ENCODE measurements around the gene ARHGAP4.

ARHGAP4 gene

DNA sequence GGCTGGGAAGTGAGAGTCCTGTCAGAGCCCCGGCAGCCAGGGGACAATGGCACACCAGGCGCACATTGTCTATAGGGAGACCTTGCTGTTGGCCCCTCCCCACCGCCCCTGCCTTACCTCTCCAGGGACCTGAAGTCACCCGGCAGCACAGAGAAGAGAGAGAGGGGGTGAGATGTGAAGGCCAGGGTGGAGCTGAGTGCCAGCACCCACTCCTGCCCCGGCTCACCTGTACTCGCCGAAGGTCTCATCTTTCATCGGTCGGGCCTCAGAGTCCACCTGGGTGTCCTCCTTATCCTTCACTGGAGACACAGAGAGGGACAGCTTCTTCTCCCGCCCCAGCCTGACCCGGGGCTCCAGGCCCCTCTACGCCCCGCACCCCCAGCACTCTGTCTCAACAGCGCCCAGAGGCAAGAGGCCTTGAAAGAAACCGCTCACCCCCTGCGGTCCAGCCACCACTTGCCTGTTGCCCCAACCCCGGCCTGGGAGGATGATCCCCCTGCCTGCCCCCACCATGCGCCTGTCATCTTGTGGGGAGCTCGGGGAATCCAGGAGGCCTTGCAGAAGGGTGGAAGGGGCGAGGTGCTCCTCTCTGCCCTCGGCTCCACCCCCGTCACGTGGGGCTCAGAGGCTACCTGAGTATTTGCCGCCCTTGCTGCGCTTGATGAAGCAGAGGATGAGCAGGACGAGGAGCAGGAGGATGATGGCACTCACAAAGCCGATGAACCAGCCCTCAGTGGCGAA, 62.6 kb downstream of the ARHGAP4 start:
- no peaks in the 10 kb centered on the region for H3K27me3 ChIP-seq
- no peaks in the 10 kb centered on the region for H3K9me3 ChIP-seq
- peaks cover 61% of the 10 kb centered on the region for H3K36me3 ChIP-seq
- TF ChIP-seq, protein P1, sequence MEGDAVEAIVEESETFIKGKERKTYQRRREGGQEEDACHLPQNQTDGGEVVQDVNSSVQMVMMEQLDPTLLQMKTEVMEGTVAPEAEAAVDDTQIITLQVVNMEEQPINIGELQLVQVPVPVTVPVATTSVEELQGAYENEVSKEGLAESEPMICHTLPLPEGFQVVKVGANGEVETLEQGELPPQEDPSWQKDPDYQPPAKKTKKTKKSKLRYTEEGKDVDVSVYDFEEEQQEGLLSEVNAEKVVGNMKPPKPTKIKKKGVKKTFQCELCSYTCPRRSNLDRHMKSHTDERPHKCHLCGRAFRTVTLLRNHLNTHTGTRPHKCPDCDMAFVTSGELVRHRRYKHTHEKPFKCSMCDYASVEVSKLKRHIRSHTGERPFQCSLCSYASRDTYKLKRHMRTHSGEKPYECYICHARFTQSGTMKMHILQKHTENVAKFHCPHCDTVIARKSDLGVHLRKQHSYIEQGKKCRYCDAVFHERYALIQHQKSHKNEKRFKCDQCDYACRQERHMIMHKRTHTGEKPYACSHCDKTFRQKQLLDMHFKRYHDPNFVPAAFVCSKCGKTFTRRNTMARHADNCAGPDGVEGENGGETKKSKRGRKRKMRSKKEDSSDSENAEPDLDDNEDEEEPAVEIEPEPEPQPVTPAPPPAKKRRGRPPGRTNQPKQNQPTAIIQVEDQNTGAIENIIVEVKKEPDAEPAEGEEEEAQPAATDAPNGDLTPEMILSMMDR (IDR thresholded peaks at IDR 0.05; ENCODE audit: low read depth, low read length) = no peak
- H3K4me1 ChIP-seq = peaks cover 23% of the 10 kb centered on the region
- DNase-seq = peak; percentile 11
- H3K4me3 ChIP-seq (ENCODE audit: low read depth, low read length) = no peak overlapping the region

DNA sequence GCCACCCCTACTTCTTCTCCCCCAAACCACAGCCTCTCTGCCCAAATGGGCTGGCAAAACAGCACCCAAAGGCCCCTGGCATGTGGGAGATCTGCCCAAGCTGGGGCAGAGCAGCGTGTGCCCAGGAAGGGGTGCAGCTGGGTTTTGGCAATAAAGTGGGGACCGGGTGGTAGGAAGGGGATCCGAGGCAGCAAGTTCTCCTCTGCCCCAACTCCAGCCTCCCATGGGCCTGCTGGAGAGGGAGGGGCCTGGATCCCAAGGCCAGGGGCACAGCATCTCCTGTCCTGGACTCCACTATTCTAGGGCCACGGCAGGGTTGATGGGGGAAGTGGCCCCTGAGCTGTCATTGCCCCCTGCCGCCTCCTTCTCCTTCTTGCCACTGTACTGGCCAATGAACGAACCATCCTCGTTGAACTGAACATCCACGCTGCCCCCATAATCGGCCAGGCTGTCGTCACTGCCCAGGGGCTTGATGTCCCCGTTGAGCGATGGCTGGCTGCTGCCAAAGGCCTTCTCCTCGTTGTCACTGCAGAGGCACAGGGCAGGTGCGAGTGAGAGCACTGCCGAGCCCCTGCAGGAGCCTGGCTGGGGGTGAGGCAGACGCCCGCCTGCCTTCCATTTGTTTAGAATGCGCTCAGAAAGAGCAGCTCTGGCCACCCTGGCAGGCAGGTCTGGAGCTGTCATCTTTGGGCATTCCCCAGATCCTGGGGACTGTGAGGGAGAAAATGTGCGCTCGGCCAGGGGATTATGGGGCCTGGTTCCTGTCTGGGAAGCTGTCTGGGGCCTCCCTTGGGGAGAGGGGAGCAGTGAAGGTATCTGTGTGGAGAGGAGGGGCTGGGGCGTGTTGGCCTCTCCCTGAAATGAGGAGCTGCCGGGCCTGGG, 63.5 kb downstream of the ARHGAP4 start:
- Histone ChIP-seq H3K27me3 (no peaks in the 10 kb centered on the region), H3K9me3 (no peaks in the 10 kb centered on the region), H3K36me3 (peaks cover 53% of the 10 kb centered on the region), H3K4me1 (peaks cover 23% of the 10 kb centered on the region), H3K4me3 (ENCODE audit: low read depth, low read length) (no peak overlapping the region)
- peak; percentile 74 for DNase-seq
- TF ChIP-seq, protein P1 (IDR thresholded peaks at IDR 0.05; ENCODE audit: low read depth, low read length) = no peak

DNA sequence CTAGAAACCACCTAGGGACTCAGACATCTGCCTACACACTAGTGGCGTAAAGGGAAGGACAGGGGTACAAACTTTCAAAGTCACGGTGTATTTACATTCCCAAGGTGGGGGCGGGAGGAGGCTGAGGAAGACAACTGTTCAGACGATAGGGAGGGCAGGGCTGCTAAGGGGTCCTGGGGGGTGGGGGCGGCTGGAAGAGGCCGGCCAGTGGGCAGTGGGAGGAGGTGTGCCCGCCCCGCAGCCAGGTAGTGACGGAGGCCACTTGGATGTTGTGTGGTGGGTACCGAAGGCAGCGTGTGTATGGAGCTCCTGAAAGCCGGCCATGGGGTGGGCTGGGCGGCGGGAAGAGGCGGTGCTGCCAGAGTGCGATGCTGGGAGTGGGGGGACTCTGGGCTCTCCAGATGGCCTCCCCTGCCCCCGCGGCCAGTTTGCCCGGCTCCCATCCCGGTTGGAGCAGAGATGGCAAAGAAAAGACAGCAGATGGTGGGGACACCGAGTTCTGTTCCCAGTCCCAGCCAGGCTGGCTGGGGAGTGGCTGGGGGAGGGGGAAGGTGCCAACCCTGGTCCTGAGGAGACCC, 64.2 kb downstream of the ARHGAP4 start:
- H3K4me1 ChIP-seq = peaks cover 23% of the 10 kb centered on the region
- no peaks in the 10 kb centered on the region for H3K9me3 ChIP-seq
- no peak overlapping the region for H3K4me3 ChIP-seq (ENCODE audit: low read depth, low read length)
- TF ChIP-seq, protein P1 (IDR thresholded peaks at IDR 0.05; ENCODE audit: low read depth, low read length) = no peak
- peak; percentile 10 for DNase-seq
- H3K36me3 ChIP-seq = peaks cover 45% of the 10 kb centered on the region
- no peaks in the 10 kb centered on the region for H3K27me3 ChIP-seq

DNA sequence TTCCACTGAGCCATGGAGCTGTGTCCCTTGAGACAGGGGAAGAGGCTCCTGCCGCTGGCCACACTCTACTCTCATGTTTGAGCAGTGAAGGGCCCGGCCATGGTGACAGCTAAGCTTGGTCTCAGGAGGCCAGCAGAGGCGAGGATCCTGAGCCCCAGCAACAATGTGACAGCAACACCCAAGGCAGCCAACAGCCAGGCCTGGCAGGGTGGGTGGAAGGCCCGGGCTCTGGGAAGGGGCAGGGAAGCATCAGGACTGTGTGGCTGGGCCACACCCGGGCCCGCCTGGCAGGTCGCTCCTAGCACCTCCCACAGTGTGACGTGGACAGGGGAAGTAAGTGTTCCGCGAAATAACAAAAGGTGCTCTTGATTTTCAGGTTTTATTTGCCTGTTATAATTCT, 64.9 kb downstream of the ARHGAP4 start:
- H3K9me3 ChIP-seq = no peaks in the 10 kb centered on the region
- peaks cover 23% of the 10 kb centered on the region for H3K4me1 ChIP-seq
- no peaks in the 10 kb centered on the region for H3K27me3 ChIP-seq
- H3K36me3 ChIP-seq = peaks cover 39% of the 10 kb centered on the region
- no peak overlapping the region for H3K4me3 ChIP-seq (ENCODE audit: low read depth, low read length)
- TF ChIP-seq, protein P1 (IDR thresholded peaks at IDR 0.05; ENCODE audit: low read depth, low read length) = no peak
- peak; percentile 8 for DNase-seq
